GM18873 (cell line): ENCODE data around the gene DGKG.

Source experiments
- ATAC-seq: cut with Tn5 transposase; IDR thresholded peaks from one replicate; pipeline ENCODE4 v1.9.1; 2021; ENCODE audit warnings: mild to moderate bottlenecking, moderate library complexity, moderate number of reproducible peaks; ENCODE audit not compliant: unreplicated experiment, low FRiP score

DGKG gene

GRCh38 chr3:186320862-186321568, 41.0 kb downstream of the DGKG start:
- ATAC-seq = no peak

GRCh38 chr3:186319945-186320344, 42.1 kb downstream of the DGKG start:
- ATAC-seq = no peak

GRCh38 chr3:186318135-186318534, 43.9 kb downstream of the DGKG start:
- ATAC-seq = no peak

- ATAC-seq = no peak
These were observed 44.6 kb downstream of the DGKG start for GRCh38 chr3:186317478-186317877.

- no peak for ATAC-seq
These were observed 45.3 kb downstream of the DGKG start for GRCh38 chr3:186316666-186317260.

GRCh38 chr3:186315581-186316354, 46.3 kb downstream of the DGKG start:
- ATAC-seq = no peak

DNA sequence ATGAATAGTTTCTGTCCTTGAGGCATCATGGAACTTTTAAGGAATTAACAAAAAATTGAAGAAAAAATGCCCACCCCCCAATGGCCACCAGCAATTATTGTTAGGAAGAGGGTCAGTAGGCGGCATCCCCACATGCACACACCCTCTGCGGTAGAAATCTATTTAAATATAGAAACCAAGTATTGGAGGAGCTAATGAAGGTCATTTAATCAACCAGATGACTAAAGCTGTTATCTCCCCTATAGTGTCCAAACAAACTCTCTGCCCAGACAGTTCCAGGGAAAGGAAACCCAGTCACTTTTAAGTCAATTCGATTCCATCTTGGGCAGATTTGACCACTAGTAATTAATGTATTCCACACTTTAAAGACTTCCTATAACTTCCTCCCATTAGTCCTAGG, 47.1 kb downstream of the DGKG start:
- ATAC-seq = no peak

DNA sequence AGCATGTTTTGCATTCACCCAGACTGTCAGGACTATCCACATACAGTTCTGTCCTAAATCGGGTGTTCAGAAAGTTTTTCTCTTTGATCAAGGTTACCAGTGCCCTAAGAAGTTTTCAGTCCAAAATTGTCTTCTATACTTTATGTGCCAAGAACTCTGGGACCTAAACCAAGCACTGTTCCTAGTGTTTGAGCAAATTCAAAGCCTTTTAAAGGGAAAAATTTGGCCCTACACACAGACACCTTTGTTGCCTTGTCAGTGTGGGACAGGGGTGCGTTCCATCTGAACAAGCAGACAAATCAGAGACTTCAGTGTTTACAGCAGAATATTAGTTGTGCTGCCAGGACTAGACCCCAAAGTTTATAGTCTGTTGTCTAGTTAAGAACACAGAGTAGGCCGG, 50.6 kb downstream of the DGKG start:
- ATAC-seq = no peak

DNA sequence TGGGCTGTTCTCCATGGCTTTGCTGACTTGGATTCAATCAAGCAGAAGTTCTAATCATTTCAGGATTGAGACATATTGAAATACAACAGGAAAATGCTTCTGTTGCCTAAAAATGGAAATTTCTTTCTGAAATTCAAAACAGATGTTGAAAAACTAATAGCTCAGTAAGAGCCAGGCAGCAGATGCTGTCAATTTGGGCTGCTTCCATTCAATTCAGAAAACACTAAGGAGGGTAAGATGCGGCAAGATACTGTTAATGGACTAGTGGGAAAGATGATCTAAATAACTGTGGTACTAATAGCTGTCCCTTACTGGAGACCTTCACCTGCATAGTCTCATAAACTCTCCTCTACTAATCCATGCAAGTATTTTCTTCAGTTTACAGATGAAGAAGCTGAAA, 53.5 kb downstream of the DGKG start:
- no peak for ATAC-seq

DNA sequence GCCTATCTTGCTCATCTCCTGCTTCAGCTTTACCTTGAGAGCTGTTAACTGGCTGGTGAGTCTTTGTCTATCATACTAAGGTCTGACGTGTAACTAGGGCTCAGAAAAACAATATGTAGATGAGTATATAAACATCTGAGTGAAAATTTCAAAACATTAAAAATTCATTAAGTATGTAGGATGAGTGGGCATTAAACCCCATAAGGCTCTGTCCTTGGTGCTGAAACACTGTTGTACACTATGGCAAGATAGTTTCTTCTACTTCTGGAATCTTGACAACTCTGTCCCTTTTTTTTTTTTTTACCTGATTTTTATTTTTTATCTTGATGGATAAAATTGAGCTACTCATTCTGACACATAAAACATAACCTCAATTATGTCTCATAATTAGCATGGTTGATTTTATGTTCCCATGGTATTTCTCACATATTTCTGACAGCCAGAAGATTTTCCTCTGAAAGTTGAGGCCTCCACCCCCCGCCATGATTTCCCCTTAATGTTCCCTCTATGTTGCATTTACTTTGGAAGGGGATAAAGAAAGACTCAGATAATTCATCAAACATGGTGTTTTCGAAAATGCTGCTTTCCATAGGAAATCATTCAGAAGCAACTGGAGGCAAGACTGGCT, 54.3 kb downstream of the DGKG start:
- ATAC-seq = no peak

GRCh38 chr3:186305286-186305685, 56.7 kb downstream of the DGKG start:
- ATAC-seq = no peak

GRCh38 chr3:186303965-186304364, 58.1 kb downstream of the DGKG start:
- ATAC-seq = no peak

DNA sequence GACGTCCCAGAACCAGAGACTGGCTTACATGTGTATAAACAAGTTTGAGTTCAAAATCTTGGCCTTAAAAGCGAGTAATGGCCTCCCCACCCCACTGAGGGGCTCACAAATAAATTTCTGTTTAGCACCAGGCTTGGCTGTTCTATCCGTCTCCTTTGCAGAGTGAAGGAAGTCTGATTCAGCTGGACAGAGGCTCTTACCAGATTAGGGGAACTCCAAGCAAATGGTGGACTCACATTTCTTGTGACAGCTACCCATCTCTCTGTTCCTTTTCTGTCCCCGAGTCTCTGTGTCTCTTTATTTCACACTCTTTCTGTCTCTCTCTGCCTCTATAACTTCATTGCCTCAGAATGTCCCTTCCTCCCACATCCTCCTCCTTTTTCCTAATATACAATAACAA, 62.7 kb downstream of the DGKG start:
- no peak for ATAC-seq

DNA sequence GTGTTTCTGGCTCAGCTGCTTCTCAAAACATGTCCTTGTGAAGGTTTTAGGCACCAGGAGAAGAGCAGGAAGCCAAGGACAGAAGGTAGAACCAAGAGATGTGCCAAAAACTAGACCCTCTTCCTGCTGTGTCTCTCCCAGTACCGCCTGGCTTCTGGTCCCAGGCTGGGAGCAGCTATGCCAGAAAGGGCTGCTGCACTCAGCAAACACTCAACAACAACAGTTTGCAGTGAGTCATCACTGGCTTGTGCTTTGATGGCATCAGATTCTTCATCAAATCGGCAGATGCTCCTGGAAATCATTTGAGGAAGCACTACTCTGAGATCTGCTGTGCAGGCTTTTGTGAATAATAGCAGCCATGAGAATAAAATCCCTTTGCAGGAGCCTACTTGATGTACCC, 63.2 kb downstream of the DGKG start:
- ATAC-seq = no peak

DNA sequence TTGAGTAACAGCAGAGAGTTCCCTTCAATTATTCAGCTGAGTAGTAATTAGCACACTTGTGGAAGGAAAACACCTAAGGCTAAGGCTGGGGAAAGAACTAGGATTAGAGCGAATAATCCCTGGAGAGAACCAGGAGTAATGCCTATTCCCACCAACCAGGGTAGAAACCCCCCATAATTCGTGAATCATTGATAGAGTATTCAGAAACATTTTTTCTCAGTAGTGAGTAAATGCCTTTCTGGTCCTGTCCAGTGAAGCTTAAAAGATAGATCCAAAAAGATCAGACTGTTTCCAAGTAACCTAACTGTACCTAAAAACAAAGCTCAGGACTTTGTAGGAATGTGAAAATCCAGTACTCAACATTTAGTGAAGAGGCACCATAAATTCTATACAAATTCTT, 71.2 kb downstream of the DGKG start:
- no peak for ATAC-seq

DNA sequence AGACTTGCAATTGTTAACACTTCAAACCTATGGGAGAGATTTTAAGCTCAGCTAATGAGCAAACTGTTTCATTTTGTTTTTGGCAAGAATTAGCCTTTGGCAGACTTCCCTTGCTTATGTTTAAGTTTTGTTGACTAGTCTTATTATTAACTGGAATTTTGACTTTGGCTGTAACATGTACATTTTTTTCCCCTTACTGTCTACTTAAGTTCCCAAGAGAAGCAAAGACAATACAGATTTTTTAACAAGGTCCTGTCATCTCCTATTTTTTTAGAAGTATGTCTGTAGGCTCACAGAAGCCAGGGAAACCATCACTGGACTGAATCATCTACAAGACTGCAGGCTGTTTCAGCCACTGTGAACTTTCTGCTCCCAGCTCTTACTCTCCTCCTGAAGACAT, 74.3 kb downstream of the DGKG start:
- no peak for ATAC-seq

- no peak for ATAC-seq
These were observed 75.9 kb downstream of the DGKG start for GRCh38 chr3:186286114-186286513.

DNA sequence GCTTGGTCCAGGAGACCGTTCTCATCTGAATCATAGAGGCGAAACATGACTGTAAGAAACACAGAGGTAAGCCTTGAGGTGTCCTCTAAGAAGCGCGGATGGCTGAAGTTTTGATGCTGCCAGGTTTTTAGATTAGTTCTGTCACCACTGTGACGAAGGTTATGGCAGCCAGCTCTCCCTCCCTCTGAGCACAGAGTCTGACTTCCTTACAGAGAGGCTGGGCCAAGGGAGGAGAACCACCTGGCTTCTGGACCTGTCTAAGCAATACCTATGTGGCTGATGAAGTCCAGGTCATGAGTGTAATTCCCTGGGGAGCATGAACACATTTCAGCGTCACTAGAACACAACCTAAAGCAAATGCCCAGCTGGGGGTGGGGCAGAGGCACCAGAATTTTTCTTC, 77.4 kb downstream of the DGKG start:
- no peak for ATAC-seq

- no peak for ATAC-seq
These were observed 77.7 kb downstream of the DGKG start for GRCh38 chr3:186284349-186284652.

DNA sequence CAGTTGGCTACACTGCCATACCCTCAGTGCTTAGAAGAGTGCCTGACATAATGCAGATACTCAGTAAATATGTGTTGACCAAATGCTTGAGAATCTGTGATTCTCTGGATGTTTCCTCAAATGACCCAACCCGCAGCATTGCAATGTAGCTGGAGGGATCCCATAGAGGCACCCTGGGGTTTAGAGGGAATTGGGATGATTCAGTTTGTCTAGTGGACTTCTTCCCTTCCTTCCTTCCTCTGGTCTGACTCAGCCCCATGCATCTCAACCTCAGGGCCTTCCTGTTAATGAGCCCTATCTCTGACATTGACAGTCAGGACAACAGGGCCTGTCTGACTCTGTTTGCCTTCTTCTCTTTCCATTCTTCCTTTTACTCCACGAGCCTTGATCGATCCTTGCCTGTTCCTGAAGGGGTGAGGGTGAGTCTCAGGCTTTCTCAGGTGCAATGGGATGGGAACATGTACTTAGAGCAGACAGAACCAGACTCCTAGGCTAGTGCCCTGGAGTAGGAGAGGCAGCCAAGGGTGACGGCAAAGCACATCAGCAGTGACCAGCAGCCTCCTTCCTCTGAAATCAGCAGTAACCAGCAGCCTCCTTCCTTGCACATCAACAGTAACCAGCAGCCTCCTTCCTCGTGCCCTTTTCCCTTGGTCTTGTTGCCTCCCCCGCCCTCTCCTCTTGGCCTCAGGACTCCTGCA, 78.2 kb downstream of the DGKG start:
- no peak for ATAC-seq

DNA sequence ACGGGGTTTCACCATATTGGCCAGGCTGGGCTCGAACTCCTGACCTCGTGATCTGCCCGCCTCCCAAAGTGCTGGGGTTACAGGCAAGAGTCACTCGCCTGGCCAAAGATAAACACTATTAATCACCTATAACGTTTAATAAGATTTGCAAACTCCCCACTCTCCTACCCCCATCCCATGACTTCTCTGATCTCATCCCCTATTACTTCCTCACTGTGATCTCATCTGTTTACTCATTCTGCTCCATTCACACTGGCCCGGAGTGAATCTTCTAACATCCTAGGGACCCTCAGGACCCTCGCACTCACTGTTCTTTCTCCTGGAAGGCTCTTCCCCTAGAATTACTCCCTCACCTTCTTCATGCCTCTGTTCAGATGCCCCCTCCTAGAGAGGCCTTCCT, 78.9 kb downstream of the DGKG start:
- ATAC-seq = no peak
